GM18870 (cell line): ENCODE data around the gene NFRKB.

Experiments
- ATAC-seq: cut with Tn5 transposase; IDR thresholded peaks from one replicate; pipeline ENCODE4 v1.9.1; 2021; ENCODE audit warnings: moderate library complexity; ENCODE audit not compliant: unreplicated experiment

Gene NFRKB

GRCh38 chr11:129895126-129896041 is at the start of gene NFRKB:
TSS of gene NFRKB (minus strand) at chr11:129895578. CDS start at chr11:129892849, 2,729 bp downstream.
- peak; percentile 71 for ATAC-seq

- ATAC-seq: no peak
These were observed 49.3 kb upstream of the NFRKB start for GRCh38 chr11:129944696-129945095.

DNA sequence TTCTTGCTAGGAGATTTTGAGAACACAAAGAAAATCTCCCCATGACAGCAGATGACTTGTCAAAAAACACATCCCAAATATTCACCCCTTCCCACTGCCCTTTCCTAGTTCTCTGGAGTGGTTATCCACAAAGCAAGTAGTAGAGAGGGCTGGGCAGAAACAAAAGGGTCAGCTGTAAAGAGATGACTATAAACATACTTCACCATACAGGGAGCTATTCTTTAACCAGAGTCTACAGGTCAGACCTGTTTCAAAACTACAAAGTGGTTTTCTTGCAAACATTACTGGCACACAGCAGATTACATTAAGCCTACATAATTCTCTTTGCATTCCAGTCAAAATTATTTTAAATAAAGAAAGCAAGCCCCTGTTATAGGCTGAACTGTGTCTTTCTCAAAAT is 47.7 kb upstream of the NFRKB start:
- no peak for ATAC-seq

DNA sequence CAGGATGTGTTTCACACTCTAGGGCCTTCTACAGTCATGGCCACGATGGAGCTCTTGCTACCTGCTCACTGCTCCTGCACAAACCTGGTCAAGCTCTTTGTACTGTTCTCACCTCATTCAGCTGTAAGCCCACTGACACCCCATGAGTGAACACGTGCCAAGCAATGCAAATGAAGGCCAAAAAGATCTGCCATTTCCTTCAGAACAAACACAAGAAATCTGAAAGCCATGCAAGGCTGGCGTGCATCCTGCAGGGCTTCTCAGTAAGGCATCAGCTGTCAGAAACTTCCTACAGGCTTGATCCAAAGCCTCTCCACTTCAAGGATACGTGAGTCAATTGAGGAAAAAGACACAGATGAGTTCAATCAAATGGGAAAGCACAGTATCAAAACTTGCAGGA is 44.1 kb upstream of the NFRKB start:
- no peak for ATAC-seq

- ATAC-seq: no peak
These were observed 43.4 kb upstream of the NFRKB start for GRCh38 chr11:129938764-129939163.

DNA sequence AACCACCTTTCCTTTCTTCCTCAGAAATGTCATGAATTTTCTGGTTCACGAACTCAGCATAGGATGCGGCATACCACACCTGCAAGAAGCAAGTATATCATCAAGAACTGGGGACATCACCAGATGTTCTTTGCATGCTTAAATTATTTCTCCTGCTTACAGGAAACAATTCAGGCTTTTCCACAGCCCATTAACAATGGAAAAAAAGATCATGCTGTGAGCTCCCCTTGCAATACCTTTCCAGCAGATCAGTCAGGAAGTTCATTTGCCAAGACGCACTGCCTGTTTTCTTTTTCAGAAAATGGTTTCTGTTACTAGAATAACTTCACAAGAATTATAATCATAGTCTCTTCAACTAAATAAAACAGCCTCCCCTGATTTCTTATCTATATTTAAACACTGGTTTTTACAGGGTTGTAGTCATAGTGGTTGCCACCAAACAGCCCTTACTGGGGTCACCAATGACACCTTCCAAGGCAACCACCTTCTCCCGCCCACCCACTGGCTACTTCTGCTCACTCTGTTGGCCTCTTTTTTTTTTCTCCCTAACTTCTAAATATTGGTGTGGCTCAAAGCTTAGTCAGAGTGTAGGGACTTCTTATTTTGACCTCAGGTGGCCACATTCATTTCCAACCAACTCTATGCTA is 42.3 kb upstream of the NFRKB start:
- no peak for ATAC-seq

DNA sequence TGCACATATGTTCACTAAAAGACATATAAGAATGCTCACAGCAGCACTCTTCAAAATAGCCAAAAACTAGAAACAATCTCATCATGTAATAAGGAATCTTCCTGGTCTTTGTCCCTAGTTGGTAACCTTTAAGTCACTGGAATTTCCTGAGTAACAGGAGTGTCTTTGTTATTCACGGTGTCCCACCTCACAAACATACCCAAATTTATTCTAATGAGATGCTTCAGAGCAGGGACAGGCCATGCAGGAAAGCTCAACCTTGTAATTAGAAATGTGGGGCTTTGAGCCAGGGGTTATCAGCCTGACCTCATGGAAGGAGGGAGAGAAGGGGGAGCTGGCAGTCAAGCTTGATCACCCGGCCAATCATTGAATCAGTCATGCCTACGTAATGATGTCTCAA is 40.3 kb upstream of the NFRKB start:
- ATAC-seq: no peak

DNA sequence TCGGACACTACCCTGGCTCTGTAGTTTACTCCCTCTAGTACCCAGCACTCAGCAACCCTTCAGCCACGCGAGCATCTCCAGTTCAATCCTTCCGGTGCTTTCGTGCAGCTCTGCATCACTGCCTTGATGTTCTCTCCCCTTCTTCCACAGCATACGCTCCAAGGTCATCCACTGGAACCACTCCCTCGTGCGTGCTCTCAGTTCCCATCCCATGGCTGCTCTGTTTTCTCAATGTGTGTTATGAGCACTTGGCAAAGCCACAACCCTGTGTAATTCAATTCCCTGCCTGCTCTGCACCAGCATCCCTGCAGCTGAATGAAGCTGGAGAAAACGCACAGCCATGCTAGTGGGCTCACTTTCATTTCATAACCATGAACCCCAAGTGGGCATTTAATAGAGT is 38.5 kb upstream of the NFRKB start:
- no peak for ATAC-seq

- ATAC-seq: no peak
These were observed 37.9 kb upstream of the NFRKB start for GRCh38 chr11:129933262-129933661.

DNA sequence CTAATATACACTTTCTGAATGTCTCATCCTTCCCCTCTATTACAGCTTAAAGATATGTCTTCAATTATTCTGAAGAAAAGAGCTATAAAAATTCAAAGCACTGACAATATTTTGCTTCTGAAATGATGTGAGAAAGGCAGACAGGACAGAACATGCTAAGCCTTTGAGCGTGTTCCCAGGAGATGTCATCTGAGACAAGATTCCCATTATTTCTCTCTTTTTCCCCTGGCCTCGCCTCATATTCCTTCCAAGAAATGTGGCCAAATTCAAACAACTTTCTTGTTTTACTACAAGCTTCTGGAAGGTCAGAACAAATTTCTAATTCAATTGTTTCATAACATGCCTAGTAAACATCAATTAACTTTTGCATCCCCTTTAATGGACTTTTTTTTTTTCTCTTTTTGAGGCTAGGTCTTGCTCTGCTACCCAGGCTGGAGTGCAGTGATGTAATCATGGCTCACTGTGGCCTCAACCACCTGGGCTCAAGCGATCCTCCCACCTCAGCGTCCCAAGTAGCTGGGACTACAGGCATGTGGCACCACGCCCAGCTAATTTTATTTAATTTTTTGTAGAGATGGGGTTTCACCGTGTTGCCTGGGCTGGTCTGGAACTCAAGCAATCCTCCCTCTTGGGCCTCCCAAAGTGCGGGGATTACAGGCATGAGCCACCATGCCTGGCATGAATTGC is 37.1 kb upstream of the NFRKB start:
- ATAC-seq: no peak

GRCh38 chr11:129930743-129931142 is 35.4 kb upstream of the NFRKB start:
- no peak for ATAC-seq

DNA sequence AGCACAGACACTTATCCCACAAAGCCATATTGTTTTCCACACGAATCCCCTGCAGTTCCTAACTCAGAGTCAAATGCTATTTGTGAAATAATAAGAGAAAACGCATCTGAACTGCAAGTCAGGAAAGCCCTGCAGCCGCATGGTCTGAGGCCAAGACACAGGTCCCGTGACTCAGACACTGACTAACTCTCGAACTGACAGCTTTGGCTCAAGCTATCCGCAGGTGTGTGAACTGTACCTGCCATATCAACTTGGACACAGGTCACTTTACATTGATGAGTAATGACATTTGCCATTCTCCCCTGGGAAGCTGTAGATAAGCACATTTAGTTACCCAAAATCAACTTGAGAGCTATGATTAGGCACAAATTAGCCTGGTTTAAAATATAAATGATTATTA is 34.9 kb upstream of the NFRKB start:
- no peak for ATAC-seq

DNA sequence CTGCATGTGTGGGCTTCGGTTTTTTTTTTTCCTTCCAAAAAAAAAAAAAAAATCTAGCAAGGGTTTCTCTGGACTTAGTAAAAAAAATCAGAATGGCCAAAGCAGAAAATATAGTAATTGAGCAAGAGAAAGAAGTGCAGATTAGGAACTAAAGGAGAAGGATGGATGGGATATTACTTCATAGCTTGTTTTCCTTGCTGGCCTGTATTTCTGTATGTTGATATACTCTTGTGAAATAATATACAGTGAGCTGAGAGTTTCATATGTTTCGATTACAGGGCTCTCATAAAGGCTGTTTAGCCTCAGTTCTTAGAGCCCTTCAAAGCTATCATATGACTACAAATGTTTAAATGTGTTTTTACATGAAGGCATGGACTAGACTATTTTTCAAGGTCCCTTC is 34.3 kb upstream of the NFRKB start:
- no peak for ATAC-seq

DNA sequence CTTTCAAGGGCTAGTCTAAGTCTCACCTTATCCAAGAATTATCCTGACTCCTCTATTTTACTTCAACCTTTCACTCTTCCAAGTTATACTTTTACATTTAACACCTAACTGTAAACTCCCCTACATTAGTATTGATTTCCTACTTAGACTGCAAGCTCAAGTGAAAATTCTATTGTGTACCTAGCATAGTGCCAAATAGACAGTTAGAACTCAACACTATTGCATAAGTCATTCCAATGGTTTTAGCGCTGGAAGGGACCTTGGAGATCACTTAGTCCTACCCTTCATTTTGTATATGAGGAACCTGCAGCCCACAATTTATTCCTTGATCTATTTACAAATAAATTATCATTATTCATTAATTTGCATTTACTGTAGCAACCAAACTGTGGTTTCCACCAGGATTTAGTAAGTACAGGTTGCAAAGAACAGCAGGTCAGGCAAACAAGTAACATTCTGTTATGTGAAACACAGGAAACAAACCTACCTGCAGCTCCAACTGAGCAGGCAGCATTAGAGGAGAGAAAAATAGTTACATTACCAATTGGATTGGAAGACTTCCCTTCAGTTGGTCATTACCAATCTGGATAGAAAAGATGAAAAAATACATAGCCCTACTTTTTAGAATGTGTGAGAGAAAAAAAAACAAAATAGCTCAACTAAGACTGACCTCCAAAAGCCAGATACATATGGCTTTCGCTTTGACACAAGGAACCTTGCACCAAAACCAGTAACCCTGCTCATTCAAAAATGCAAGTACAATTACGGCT is 33.7 kb upstream of the NFRKB start:
- no peak for ATAC-seq

GRCh38 chr11:129922674-129923073 is 27.3 kb upstream of the NFRKB start:
- ATAC-seq: no peak

GRCh38 chr11:129918361-129918760 is 23.0 kb upstream of the NFRKB start:
- no peak for ATAC-seq

DNA sequence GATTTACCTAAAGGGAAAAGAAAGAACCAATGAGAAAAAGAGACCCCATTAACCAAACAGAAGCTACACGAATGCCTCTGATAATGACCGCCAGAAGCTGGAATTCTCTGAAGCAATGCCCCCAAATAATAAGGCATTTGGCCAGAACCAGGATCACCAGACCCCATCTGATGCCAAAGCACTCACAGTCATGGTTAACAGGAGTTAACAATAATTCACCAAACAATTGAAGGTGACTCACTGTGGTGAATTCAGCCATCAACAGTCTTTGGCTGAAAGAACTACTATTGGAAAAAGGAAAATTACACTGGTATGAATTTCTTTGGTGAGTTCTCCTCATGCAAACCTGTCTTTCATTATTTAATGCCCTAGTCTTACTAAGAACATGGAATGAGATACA is 21.9 kb upstream of the NFRKB start:
- ATAC-seq: no peak

GRCh38 chr11:129911298-129911697 is 15.9 kb upstream of the NFRKB start:
- ATAC-seq: no peak

GRCh38 chr11:129910360-129910759 is 15.0 kb upstream of the NFRKB start:
- no peak for ATAC-seq

- ATAC-seq: no peak
These were observed 10.0 kb upstream of the NFRKB start for GRCh38 chr11:129905402-129905801.

DNA sequence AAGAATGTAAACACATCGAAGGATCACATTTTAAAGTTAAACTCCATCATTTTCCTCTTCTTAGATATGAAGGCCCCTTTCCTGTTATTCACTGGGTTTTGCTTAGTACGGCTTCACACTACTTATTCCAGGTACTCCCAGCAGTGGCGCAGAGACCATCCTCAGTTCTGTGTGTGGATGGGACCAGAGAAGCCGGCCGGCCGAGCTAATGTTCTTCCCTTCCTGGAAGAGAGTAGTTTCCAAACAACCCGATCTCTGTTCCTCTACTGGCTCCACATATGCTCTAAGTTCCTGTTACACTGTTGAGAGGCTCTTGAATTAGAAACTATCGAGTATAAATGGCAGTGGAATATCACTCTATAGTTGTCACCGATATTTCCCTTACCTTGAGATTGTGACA is 684 bp upstream of the NFRKB start:
- ATAC-seq: no peak
